HG03064 (cell line): ENCODE measurements around the gene IFI27L1.
"Not testable (repeated sequence)": the region's sequence is repeated elsewhere in the genome, so short reads cannot be mapped to it uniquely, and the experiment has no call there.

ENCODE experiments used
- ATAC-seq: cut with Tn5 transposase; IDR thresholded peaks from one replicate; pipeline ENCODE4 v1.9.1; 2021; ENCODE audit warnings: low read depth; ENCODE audit not compliant: unreplicated experiment

The IFI27L1 gene

GRCh38 chr14:94047581-94047980, 33.5 kb upstream of the IFI27L1 start:
- ATAC-seq: no peak

GRCh38 chr14:94048691-94049624, 32.2 kb upstream of the IFI27L1 start:
- no peak for ATAC-seq

GRCh38 chr14:94049625-94050023, 31.5 kb upstream of the IFI27L1 start:
- ATAC-seq: no peak

GRCh38 chr14:94050231-94050880, 30.8 kb upstream of the IFI27L1 start:
- ATAC-seq: no peak

GRCh38 chr14:94051115-94051514, 30.0 kb upstream of the IFI27L1 start:
- no peak for ATAC-seq

GRCh38 chr14:94051779-94052178, 29.3 kb upstream of the IFI27L1 start:
- ATAC-seq: no peak

- no peak for ATAC-seq
These were observed 28.9 kb upstream of the IFI27L1 start for GRCh38 chr14:94052199-94052598.

GRCh38 chr14:94052662-94053061, 28.4 kb upstream of the IFI27L1 start:
- no peak for ATAC-seq

- ATAC-seq: no peak
These were observed 26.7 kb upstream of the IFI27L1 start for GRCh38 chr14:94054401-94054800.

- ATAC-seq: no peak
These were observed 26.2 kb upstream of the IFI27L1 start for GRCh38 chr14:94054936-94055335.

- no peak for ATAC-seq
These were observed 24.4 kb upstream of the IFI27L1 start for GRCh38 chr14:94056579-94057308.

- no peak for ATAC-seq
These were observed 22.9 kb upstream of the IFI27L1 start for GRCh38 chr14:94058128-94058673.

- no peak for ATAC-seq
These were observed 22.4 kb upstream of the IFI27L1 start for GRCh38 chr14:94058674-94059138.

- ATAC-seq: no peak
These were observed 21.1 kb upstream of the IFI27L1 start for GRCh38 chr14:94059998-94060397.

GRCh38 chr14:94062344-94062940, 18.7 kb upstream of the IFI27L1 start:
- no peak for ATAC-seq

- ATAC-seq: no peak
These were observed 14.9 kb upstream of the IFI27L1 start for GRCh38 chr14:94066089-94066676.

- ATAC-seq: not testable (repeated sequence)
These were observed 9.0 kb upstream of the IFI27L1 start for GRCh38 chr14:94072076-94072475.

- ATAC-seq: no peak
These were observed 6.6 kb upstream of the IFI27L1 start for GRCh38 chr14:94074534-94074933.

GRCh38 chr14:94075008-94075407, 6.1 kb upstream of the IFI27L1 start:
- ATAC-seq: no peak
